Measurements from ENCODE around the gene LPP.
"Not testable (repeated sequence)": the region's sequence is repeated elsewhere in the genome, so short reads cannot be mapped to it uniquely, and the experiment has no call there.

The LPP gene

GRCh38 chr3:188417766-188418165 lies 263.8 kb downstream of the LPP start:
- no peak for DNase-seq (ENCODE audit: low read depth)
- TF ChIP-seq, protein P1, sequence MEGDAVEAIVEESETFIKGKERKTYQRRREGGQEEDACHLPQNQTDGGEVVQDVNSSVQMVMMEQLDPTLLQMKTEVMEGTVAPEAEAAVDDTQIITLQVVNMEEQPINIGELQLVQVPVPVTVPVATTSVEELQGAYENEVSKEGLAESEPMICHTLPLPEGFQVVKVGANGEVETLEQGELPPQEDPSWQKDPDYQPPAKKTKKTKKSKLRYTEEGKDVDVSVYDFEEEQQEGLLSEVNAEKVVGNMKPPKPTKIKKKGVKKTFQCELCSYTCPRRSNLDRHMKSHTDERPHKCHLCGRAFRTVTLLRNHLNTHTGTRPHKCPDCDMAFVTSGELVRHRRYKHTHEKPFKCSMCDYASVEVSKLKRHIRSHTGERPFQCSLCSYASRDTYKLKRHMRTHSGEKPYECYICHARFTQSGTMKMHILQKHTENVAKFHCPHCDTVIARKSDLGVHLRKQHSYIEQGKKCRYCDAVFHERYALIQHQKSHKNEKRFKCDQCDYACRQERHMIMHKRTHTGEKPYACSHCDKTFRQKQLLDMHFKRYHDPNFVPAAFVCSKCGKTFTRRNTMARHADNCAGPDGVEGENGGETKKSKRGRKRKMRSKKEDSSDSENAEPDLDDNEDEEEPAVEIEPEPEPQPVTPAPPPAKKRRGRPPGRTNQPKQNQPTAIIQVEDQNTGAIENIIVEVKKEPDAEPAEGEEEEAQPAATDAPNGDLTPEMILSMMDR (IDR thresholded peaks at IDR 0.05; ENCODE audit: low read depth, low read length, missing control alignments), result no peak
- in situ Hi-C loops (cut with HindIII; ENCODE audit: low sequenced_read_pairs), result no loop called here
- H3K4me3 ChIP-seq (ENCODE audit: low read depth, low read length), result no peak overlapping the region

- H3K4me3 ChIP-seq (ENCODE audit: low read depth, low read length), result no peak overlapping the region
- DNase-seq (ENCODE audit: low read depth), result peak; percentile 87
- in situ Hi-C loops (cut with HindIII; ENCODE audit: low sequenced_read_pairs), result no loop called here
- TF ChIP-seq, protein P1 (IDR thresholded peaks at IDR 0.05; ENCODE audit: low read depth, low read length, missing control alignments), result no peak
Measured at GRCh38 chr3:188421151-188421821, 267.3 kb downstream of the LPP start.

DNA sequence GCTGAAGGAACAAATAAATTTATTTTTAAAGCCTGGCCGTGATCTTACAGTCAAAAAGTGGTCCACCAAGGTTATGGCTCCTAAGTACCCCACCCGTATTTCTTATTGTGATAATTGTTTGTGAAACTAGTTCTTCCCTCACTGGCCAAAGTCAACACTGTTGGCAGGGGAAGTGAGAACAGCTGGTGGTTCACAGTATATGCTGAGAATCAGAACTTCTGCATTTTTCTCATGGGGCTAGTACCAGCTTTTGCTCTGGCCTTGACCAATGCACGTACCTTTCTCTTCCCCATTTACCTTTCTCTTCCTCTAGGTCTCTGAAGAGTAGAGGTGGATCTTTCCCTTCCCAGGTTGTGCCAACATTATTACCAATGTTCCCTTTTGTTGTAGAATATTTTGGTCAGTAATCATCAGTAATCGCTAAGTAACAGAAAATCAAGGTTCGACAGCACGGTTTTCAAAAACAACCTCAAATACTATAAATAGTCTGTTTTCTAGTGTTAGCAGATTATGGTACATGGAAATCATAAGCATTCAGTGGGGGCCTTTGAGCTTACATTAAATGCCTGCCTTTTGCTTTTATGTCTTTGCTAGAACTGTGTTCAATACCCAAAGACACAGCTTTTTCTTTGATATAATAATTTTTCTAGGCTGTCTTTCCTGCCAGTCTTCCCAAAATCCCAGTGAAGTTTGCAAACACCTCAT lies 268.0 kb downstream of the LPP start:
- TF ChIP-seq, protein P1 (IDR thresholded peaks at IDR 0.05; ENCODE audit: low read depth, low read length, missing control alignments), result no peak
- in situ Hi-C loops (cut with HindIII; ENCODE audit: low sequenced_read_pairs), result no loop called here
- no peak overlapping the region for H3K4me3 ChIP-seq (ENCODE audit: low read depth, low read length)
- DNase-seq (ENCODE audit: low read depth), result no peak

GRCh38 chr3:188427981-188428380 lies 274.0 kb downstream of the LPP start:
- DNase-seq (ENCODE audit: low read depth); H3K4me3 ChIP-seq (ENCODE audit: low read depth, low read length); in situ Hi-C loops (cut with HindIII; ENCODE audit: low sequenced_read_pairs): not testable (repeated sequence)

DNA sequence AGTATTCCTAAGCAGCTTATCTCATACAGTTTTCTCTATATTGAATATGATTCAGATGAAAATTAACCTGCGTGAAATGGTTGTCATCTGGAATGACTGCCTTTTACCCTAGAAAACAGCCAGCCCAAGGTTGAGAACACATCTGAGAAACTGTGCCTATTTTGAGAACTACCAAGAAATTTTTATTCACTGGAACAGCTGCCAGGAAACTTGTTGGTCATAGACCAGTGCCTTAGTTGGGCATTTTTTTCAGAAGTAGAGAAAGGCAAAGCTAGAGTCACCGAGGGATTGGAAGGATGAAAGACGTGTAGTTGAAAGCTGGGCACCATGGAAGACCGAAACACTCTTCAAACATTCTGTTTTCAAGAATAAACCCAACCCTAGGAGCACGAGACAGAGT lies 277.1 kb downstream of the LPP start:
- no peak for DNase-seq (ENCODE audit: low read depth)
- H3K4me3 ChIP-seq (ENCODE audit: low read depth, low read length), result no peak overlapping the region
- TF ChIP-seq, protein P1 (IDR thresholded peaks at IDR 0.05; ENCODE audit: low read depth, low read length, missing control alignments), result no peak
- in situ Hi-C loops (cut with HindIII; ENCODE audit: low sequenced_read_pairs), result no loop called here

DNA sequence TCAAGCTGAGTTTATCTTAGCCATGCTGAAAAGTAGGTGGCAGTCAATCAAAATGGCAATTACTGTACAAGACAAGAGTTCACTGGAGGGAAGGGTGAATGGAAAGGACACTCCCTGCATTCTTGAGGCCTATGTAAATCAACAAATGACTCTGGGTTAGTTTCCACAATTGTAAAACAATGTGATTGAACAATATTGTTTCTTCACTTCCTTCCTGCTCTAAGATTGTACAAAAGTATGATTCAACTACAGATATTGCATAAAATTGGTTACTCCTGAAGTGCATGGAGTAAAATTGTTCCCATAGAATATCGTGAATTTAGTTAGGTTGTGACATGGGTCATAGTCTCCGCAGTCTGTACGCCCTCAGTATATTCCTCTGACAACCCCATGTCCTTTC lies 277.6 kb downstream of the LPP start:
- in situ Hi-C loops (cut with HindIII; ENCODE audit: low sequenced_read_pairs), result no loop called here
- TF ChIP-seq, protein P1 (IDR thresholded peaks at IDR 0.05; ENCODE audit: low read depth, low read length, missing control alignments), result no peak
- DNase-seq (ENCODE audit: low read depth), result no peak
- H3K4me3 ChIP-seq (ENCODE audit: low read depth, low read length), result no peak overlapping the region

GRCh38 chr3:188432802-188433520 lies 279.0 kb downstream of the LPP start:
- no peak overlapping the region for H3K4me3 ChIP-seq (ENCODE audit: low read depth, low read length)
- in situ Hi-C loops (cut with HindIII; ENCODE audit: low sequenced_read_pairs), result no loop called here
- peak; percentile 31 for DNase-seq (ENCODE audit: low read depth)
- TF ChIP-seq, protein P1 (IDR thresholded peaks at IDR 0.05; ENCODE audit: low read depth, low read length, missing control alignments), result no peak
